ENCODE measurements around the gene LYPD6. TPM values are rescaled to one million over a fixed set of nuclear protein-coding genes. Genes with fewer than 3 reads are reported as not detected.

Gene LYPD6
- total RNA-seq, 4 donors from 2014 or later = 0.31 to 4.0 (median 3.0) TPM

- WGBS, 2 donors (ENCODE audit: low coverage in 1 of 2) = 48 to 58% methylated on average over 5 of the region's 5 CpGs
- no peaks in the 10 kb centered on the region for H3K9me3 ChIP-seq
- no peaks in the 10 kb centered on the region for H3K27me3 ChIP-seq
- H3K4me1 ChIP-seq = peaks cover 0 to 9% (median 0%) of the 10 kb centered on the region in 3 donors
- no peak overlapping the region for H3K27ac ChIP-seq
- TF ChIP-seq EP300 (IDR thresholded peaks at IDR 0.05) (no peak), POLR2A (IDR thresholded peaks at IDR 0.05) (no peak), POLR2AphosphoS5 (IDR thresholded peaks at IDR 0.05) (no peak)
- TF ChIP-seq, protein P1, sequence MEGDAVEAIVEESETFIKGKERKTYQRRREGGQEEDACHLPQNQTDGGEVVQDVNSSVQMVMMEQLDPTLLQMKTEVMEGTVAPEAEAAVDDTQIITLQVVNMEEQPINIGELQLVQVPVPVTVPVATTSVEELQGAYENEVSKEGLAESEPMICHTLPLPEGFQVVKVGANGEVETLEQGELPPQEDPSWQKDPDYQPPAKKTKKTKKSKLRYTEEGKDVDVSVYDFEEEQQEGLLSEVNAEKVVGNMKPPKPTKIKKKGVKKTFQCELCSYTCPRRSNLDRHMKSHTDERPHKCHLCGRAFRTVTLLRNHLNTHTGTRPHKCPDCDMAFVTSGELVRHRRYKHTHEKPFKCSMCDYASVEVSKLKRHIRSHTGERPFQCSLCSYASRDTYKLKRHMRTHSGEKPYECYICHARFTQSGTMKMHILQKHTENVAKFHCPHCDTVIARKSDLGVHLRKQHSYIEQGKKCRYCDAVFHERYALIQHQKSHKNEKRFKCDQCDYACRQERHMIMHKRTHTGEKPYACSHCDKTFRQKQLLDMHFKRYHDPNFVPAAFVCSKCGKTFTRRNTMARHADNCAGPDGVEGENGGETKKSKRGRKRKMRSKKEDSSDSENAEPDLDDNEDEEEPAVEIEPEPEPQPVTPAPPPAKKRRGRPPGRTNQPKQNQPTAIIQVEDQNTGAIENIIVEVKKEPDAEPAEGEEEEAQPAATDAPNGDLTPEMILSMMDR (IDR thresholded peaks at IDR 0.05) = no peak
- ATAC-seq = no peak
- H3K4me3 ChIP-seq = no peak overlapping the region
- no peaks in the 10 kb centered on the region for H3K36me3 ChIP-seq
These were observed 35.7 kb downstream of the LYPD6 start for GRCh38 chr2:149365931-149366583.

DNA sequence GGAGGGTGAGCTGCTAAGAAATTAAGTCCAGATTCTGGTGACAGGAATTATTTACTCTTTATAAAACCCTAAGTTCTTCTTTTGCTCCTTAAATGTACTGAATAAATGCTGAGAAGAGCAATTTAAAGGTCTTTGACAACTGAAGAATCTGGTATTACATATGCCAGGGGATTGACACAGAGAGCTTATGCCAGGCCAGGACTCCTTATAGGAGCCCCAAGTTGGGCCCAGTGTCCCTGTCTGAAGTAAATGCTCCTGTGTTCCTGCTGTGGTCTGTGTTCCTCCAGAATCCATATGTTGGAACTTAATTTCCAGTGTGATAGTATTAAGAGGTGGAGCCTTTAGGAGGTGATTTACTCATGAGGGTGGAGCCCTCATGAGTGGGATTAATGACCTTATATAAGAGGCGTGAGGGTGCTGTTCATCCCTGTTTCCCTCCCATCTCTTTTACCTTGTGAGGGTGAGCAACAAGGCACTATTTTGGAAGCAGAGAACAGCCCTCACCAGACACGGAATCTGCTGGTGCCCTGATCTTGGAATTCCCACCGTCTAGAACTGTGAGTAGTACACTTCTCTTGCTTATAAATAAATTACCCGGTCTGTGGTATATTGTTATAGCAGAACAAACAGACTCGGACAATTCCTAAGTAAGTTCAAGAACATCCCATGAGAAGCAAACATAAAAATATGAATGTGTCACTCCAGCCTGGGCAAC lies 39.8 kb downstream of the LYPD6 start:
- Histone ChIP-seq H3K9me3 (no peaks in the 10 kb centered on the region), H3K36me3 (no peaks in the 10 kb centered on the region), H3K27me3 (no peaks in the 10 kb centered on the region), H3K4me1 (peaks cover 0 to 9% (median 0%) of the 10 kb centered on the region in 3 donors), H3K27ac (no peak overlapping the region), H3K4me3 (no peak overlapping the region)
- ATAC-seq = no peak
- TF ChIP-seq POLR2A (IDR thresholded peaks at IDR 0.05) = no peak
- TF ChIP-seq POLR2AphosphoS5 (IDR thresholded peaks at IDR 0.05) = no peak
- WGBS, 2 donors (ENCODE audit: low coverage in 1 of 2) = 91 to 96% methylated on average over 4 to 5 of the region's 5 CpGs

GRCh38 chr2:149371476-149371875 lies 41.1 kb downstream of the LYPD6 start:
- H3K36me3 ChIP-seq = no peaks in the 10 kb centered on the region
- ATAC-seq = no peak
- no peaks in the 10 kb centered on the region for H3K27me3 ChIP-seq
- H3K4me3 ChIP-seq = no peak overlapping the region
- H3K27ac ChIP-seq = no peak overlapping the region
- H3K4me1 ChIP-seq = peaks cover 0 to under 1% (median 0%) of the 10 kb centered on the region in 3 donors
- TF ChIP-seq POLR2AphosphoS5 (IDR thresholded peaks at IDR 0.05) (no peak), EP300 (IDR thresholded peaks at IDR 0.05) (no peak), POLR2A (IDR thresholded peaks at IDR 0.05) (no peak)
- TF ChIP-seq, protein P1 (IDR thresholded peaks at IDR 0.05) = no peak
- H3K9me3 ChIP-seq = no peaks in the 10 kb centered on the region
- 90 to 93% methylated on average over 4 of the region's 6 CpGs for WGBS, 2 donors (ENCODE audit: low coverage in 1 of 2)

- Histone ChIP-seq H3K4me1 (no peaks in the 10 kb centered on the region), H3K9me3 (no peaks in the 10 kb centered on the region), H3K27me3 (no peaks in the 10 kb centered on the region), H3K36me3 (no peaks in the 10 kb centered on the region), H3K27ac (no peak overlapping the region), H3K4me3 (no peak overlapping the region)
- 38 to 39% methylated on average over 8 of the region's 8 CpGs for WGBS, 2 donors (ENCODE audit: low coverage in 1 of 2)
- no peak for ATAC-seq
- no peak for TF ChIP-seq POLR2AphosphoS5 (IDR thresholded peaks at IDR 0.05)
- no peak for TF ChIP-seq EP300 (IDR thresholded peaks at IDR 0.05)
These were observed 45.5 kb downstream of the LYPD6 start for GRCh38 chr2:149375801-149376361.

GRCh38 chr2:149380205-149380604 lies 49.8 kb downstream of the LYPD6 start:
- Histone ChIP-seq H3K27ac (no peak overlapping the region), H3K27me3 (no peaks in the 10 kb centered on the region), H3K36me3 (no peaks in the 10 kb centered on the region), H3K9me3 (no peaks in the 10 kb centered on the region), H3K4me3 (no peak overlapping the region), H3K4me1 (no peaks in the 10 kb centered on the region)
- TF ChIP-seq, protein P1 (IDR thresholded peaks at IDR 0.05) = no peak
- ATAC-seq = no peak
- 88 to 92% methylated on average over 4 of the region's 4 CpGs for WGBS, 2 donors (ENCODE audit: low coverage in 1 of 2)

All from gastroesophageal sphincter (tissue), 4 donors.